ENCODE measurements around the gene PPP3CB.

GRCh38 chr10:73439605-73440312, 56.1 kb downstream of the PPP3CB start:
- TF ChIP-seq CTCF (IDR thresholded peaks at IDR 0.05; ENCODE audit: insufficient read depth, low read depth, low read length) (no peak), EZH2 (IDR thresholded peaks at IDR 0.05; ENCODE audit: insufficient read depth, low read length) (no peak)
